Measurements from ENCODE around the gene ALOXE3.

- TF ChIP-seq CTCF (IDR thresholded peaks at IDR 0.05) (peak in 3 of 4 experiments; percentile 82 to 89 (median 84)), POLR2A (IDR thresholded peaks at IDR 0.05) (no peak)
These were observed 40.1 kb upstream of the ALOXE3 start for GRCh38 chr17:8158267-8159031.

All from sigmoid colon (tissue), 3 donors.